ENCODE data around the gene MTURN.
A peak's percentile ranks its signal among the peaks of the same experiment; 100 is the strongest.

The MTURN gene

DNA sequence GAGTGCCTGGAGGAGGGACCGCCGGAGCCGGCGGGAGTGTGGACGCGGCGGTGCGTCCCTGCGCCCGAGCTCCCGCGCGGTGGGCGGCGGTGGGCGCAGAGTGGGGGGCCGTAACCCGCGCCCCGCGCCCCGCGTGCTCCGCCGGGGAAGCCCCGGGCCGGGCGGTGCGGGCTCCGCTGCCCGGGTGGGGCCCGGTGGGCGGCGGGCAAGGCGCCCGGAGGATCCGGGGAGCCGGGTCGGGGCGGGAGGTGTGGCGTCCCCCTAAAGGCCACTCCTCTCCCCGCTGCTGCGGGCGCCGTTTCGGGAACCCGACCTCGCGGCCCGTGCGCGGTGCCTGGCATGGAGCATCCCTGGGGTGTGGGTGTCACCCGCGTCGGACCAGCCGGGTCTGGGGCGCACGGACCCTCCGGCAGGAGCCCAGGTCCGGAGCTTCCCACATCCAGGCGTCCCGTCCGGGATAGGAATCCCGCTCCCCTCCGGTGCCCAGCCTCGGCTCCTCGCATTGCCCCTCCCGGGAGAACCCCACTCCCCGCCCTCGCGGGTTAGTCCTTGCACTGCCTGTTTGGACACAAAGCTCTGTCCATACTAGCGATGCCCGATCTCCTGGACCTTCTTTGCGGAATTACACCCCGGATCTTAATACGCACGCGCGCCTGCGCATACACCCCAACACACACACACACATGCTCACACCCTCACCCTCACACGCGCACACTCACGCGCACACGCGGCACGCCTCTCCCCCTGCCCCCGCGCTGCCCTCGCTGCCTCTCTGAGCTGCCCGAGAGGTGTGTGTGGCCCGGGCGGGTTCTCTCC is 723 bp downstream of the MTURN start:
- no peaks in the 10 kb centered on the region for H3K36me3 ChIP-seq (ENCODE audit: low read depth)
- peak; percentile 70 for DNase-seq (ENCODE audit: low spot score)
- TF ChIP-seq, protein P1, sequence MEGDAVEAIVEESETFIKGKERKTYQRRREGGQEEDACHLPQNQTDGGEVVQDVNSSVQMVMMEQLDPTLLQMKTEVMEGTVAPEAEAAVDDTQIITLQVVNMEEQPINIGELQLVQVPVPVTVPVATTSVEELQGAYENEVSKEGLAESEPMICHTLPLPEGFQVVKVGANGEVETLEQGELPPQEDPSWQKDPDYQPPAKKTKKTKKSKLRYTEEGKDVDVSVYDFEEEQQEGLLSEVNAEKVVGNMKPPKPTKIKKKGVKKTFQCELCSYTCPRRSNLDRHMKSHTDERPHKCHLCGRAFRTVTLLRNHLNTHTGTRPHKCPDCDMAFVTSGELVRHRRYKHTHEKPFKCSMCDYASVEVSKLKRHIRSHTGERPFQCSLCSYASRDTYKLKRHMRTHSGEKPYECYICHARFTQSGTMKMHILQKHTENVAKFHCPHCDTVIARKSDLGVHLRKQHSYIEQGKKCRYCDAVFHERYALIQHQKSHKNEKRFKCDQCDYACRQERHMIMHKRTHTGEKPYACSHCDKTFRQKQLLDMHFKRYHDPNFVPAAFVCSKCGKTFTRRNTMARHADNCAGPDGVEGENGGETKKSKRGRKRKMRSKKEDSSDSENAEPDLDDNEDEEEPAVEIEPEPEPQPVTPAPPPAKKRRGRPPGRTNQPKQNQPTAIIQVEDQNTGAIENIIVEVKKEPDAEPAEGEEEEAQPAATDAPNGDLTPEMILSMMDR (IDR thresholded peaks at IDR 0.05; ENCODE audit: poor library complexity, severe bottlenecking): no peak
- H3K27me3 ChIP-seq (ENCODE audit: insufficient read depth, poor library complexity, severe bottlenecking): no peaks in the 10 kb centered on the region
- peak overlapping the region; percentile 31 for H3K27ac ChIP-seq (ENCODE audit: poor library complexity, severe bottlenecking)
- H3K9me3 ChIP-seq (ENCODE audit: severe bottlenecking): no peaks in the 10 kb centered on the region
- H3K4me3 ChIP-seq (ENCODE audit: severe bottlenecking): peak overlapping the region; percentile 99
- peak; percentile 64 for ATAC-seq (ENCODE audit: low read depth)
- no peaks in the 10 kb centered on the region for H3K4me1 ChIP-seq (ENCODE audit: insufficient read depth, poor library complexity, severe bottlenecking)

DNA sequence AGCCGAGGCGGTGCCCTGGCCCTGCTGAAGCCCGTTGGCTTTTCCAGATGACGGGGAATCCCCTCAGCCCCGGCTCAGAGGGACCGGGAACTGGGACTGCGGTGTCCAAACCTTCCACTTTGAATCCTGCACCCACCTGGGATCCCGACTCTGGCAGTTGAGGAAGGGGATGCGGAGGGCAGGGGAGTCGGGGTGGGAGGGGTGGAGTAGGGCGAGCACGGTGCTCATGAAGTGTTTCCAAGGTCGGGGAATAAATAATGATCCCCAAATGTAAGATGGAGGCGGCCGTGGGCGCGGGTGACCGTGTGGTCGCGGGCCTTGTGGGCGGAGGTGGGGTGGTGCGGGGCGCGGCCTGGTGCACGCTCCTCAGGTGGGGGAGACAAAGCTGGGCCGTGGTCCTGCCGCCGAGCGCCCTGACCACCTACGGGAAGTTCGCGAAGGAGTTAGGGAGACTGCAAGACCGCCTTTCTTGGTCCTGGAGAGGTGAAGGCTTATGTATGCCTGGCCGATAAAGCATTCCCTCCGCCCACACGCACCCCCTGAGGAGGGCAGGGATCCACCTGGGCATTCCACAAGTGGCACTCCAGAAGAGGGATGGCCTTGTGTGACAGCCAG is 1.4 kb downstream of the MTURN start:
- H3K36me3 ChIP-seq (ENCODE audit: low read depth): no peaks in the 10 kb centered on the region
- H3K9me3 ChIP-seq (ENCODE audit: severe bottlenecking): no peaks in the 10 kb centered on the region
- peak overlapping the region; percentile 99 for H3K4me3 ChIP-seq (ENCODE audit: severe bottlenecking)
- peak overlapping the region; percentile 31 for H3K27ac ChIP-seq (ENCODE audit: poor library complexity, severe bottlenecking)
- no peaks in the 10 kb centered on the region for H3K4me1 ChIP-seq (ENCODE audit: insufficient read depth, poor library complexity, severe bottlenecking)
- TF ChIP-seq, protein P1 (IDR thresholded peaks at IDR 0.05; ENCODE audit: poor library complexity, severe bottlenecking): no peak
- ATAC-seq (ENCODE audit: low read depth) (no peak), DNase-seq (ENCODE audit: low spot score) (no peak)
- no peaks in the 10 kb centered on the region for H3K27me3 ChIP-seq (ENCODE audit: insufficient read depth, poor library complexity, severe bottlenecking)

DNA sequence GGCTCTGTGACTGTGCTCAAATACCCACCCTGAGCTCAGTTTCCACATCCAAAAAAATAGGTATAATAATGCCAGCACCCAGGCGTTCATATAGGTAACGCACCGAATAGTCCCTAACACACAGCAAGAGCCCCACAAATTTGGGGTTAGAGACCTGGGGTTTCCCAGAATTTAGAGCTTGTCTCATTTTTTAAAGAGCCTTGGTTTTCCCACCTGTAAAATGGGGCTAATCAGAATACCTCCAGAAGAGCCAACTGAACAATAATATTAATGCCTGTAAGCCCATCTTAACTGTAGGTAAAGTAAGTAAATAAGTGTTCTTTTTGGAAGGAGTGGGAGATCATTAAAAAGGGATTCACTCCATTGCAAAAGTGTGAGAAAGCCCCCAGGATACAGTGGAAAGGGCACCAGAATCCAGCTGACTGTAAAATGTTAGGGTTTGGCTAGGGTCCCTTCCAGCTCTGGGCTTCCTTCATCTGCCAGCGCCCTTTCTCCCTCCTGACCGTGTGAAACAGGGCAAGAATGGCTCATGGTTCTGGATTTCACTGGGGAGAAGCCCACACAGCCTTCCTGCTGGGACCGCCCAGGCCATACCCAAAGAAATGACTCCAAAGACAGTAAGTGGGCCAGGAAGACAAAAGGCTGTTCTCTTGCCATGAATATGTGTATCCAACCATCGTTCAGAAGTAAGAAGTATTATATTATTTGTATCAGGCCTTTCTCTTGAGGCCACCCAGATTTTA is 2.1 kb downstream of the MTURN start:
- Histone ChIP-seq H3K27me3 (ENCODE audit: insufficient read depth, poor library complexity, severe bottlenecking) (no peaks in the 10 kb centered on the region), H3K27ac (ENCODE audit: poor library complexity, severe bottlenecking) (no peak overlapping the region), H3K9me3 (ENCODE audit: severe bottlenecking) (no peaks in the 10 kb centered on the region), H3K36me3 (ENCODE audit: low read depth) (no peaks in the 10 kb centered on the region), H3K4me3 (ENCODE audit: severe bottlenecking) (peak overlapping the region; percentile 99), H3K4me1 (ENCODE audit: insufficient read depth, poor library complexity, severe bottlenecking) (no peaks in the 10 kb centered on the region)
- no peak for ATAC-seq (ENCODE audit: low read depth)
- DNase-seq (ENCODE audit: low spot score): no peak
- TF ChIP-seq, protein P1 (IDR thresholded peaks at IDR 0.05; ENCODE audit: poor library complexity, severe bottlenecking): no peak

DNA sequence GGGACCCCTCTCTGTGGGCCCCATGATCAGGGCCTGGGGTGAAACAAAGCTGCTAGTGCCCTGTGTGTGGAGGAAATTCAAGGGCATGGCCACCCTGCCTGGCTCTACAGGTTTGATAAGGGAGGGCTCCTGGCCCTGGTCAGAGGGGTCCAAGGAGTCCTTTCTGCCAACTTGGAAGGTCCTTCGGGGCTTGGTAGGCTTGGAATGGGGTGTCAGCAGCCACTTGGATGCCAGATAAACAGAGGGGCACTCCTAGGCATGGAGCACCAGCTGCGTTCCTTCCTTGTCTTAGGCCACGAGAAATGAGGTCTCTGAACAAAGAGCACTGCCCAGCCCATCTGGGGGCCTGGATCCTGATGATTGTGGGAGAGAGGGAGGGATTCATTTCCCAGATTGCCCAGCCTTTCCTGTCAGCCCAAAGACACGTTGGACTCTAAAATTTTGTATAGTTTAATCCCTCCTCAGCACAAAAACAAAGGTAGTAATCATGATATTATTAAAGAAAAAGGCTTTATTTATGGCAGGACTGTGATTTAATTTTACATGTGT is 5.1 kb downstream of the MTURN start:
- TF ChIP-seq, protein P1 (IDR thresholded peaks at IDR 0.05; ENCODE audit: poor library complexity, severe bottlenecking): no peak
- ATAC-seq (ENCODE audit: low read depth): no peak

More for the DNA sequence above, 5.1 kb downstream of the MTURN start:
- Histone ChIP-seq H3K27ac (ENCODE audit: poor library complexity, severe bottlenecking) (no peak overlapping the region), H3K36me3 (ENCODE audit: low read depth) (no peaks in the 10 kb centered on the region), H3K9me3 (ENCODE audit: severe bottlenecking) (no peaks in the 10 kb centered on the region), H3K27me3 (ENCODE audit: insufficient read depth, poor library complexity, severe bottlenecking) (no peaks in the 10 kb centered on the region), H3K4me3 (ENCODE audit: severe bottlenecking) (no peak overlapping the region), H3K4me1 (ENCODE audit: insufficient read depth, poor library complexity, severe bottlenecking) (peaks cover 26% of the 10 kb centered on the region)
- DNase-seq (ENCODE audit: low spot score): no peak

All from RWPE2 (cell line).